KMS-11 (cell line): Measurements from ENCODE around the gene SMIM5.

Experiments used
- H2AFZ ChIP-seq: fragments of 200-600 bp; sonication (generic); 2 replicates; pipeline ENCODE4 v1.6.1; 2016; ENCODE audit warnings: antibody characterized with exemption, mixed run types, low read depth
- H3K27ac ChIP-seq: fragments of 200-600 bp; sonication (generic); 2 replicates; pipeline ENCODE4 v1.6.1; 2016; ENCODE audit warnings: mild to moderate bottlenecking, mixed run types
- H3K27me3 ChIP-seq: fragments of 200-600 bp; sonication (generic); 2 replicates; pipeline ENCODE4 v1.6.1; 2017; ENCODE audit warnings: mild to moderate bottlenecking, low read depth, mixed run types, moderate library complexity; ENCODE audit not compliant: insufficient read depth
- H3K36me3 ChIP-seq: fragments of 200-600 bp; sonication (generic); 2 replicates; pipeline ENCODE4 v1.6.1; 2017; ENCODE audit warnings: mild to moderate bottlenecking, mixed run types; ENCODE audit not compliant: insufficient read depth
- H3K4me1 ChIP-seq: fragments of 200-600 bp; sonication (generic); 2 replicates; pipeline ENCODE4 v1.6.1; 2016; ENCODE audit warnings: mild to moderate bottlenecking, low read depth, mixed run types; ENCODE audit not compliant: poor library complexity, severe bottlenecking
- H3K4me2 ChIP-seq: fragments of 200-600 bp; sonication (generic); 2 replicates; pipeline ENCODE4 v1.7.0; 2016; ENCODE audit warnings: mild to moderate bottlenecking, mixed run types
- H3K4me3 ChIP-seq: fragments of 200-600 bp; sonication (generic); IDR thresholded peaks from 2 replicates; pipeline ENCODE4 v1.6.1; 2017; ENCODE audit warnings: low read depth, low read length, mixed read lengths; ENCODE audit not compliant: insufficient read depth
- H3K79me2 ChIP-seq: fragments of 200-600 bp; sonication (generic); 2 replicates; pipeline ENCODE4 v1.6.1; 2016; ENCODE audit warnings: low read depth, mixed run types; ENCODE audit not compliant: insufficient read depth
- H3K9ac ChIP-seq: fragments of 200-600 bp; sonication (generic); 2 replicates; pipeline ENCODE4 v1.6.1; 2016; ENCODE audit warnings: mild to moderate bottlenecking, mixed run types
- H4K20me1 ChIP-seq: fragments of 200-600 bp; sonication (generic); 2 replicates; pipeline ENCODE4 v1.6.1; 2016; ENCODE audit warnings: mild to moderate bottlenecking, mixed run types; ENCODE audit not compliant: insufficient read depth
- TF ChIP-seq, protein P1 (sequence below): fragments of 200-600 bp; sonication (generic); conservative IDR thresholded peaks from 2 replicates; pipeline ENCODE4 v1.6.1; 2017; ENCODE audit warnings: low read depth, mild to moderate bottlenecking, antibody characterized with exemption, low read length, moderate library complexity, mixed read lengths

Gene SMIM5

DNA sequence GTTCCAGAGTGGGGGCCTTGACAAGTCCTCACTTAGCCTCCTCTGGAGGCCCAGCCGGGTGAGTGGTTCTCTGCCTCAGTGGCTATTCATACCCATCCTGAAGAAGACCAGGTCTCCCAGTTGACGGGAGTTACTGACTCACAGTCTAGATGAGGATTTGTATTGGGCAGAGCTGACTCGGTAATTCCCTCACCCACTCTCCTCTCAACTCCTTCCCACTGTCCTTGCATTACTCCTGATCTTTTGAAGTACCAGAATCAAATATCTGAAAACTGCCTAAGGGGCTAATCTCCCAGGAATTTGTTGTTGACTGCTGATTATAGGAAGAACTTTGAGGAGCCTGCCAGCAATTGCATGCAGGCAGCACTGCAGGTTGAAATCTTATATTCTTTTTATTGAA, 48.1 kb downstream of the SMIM5 start:
- no peak overlapping the region for H3K9ac ChIP-seq
- TF ChIP-seq, protein P1, sequence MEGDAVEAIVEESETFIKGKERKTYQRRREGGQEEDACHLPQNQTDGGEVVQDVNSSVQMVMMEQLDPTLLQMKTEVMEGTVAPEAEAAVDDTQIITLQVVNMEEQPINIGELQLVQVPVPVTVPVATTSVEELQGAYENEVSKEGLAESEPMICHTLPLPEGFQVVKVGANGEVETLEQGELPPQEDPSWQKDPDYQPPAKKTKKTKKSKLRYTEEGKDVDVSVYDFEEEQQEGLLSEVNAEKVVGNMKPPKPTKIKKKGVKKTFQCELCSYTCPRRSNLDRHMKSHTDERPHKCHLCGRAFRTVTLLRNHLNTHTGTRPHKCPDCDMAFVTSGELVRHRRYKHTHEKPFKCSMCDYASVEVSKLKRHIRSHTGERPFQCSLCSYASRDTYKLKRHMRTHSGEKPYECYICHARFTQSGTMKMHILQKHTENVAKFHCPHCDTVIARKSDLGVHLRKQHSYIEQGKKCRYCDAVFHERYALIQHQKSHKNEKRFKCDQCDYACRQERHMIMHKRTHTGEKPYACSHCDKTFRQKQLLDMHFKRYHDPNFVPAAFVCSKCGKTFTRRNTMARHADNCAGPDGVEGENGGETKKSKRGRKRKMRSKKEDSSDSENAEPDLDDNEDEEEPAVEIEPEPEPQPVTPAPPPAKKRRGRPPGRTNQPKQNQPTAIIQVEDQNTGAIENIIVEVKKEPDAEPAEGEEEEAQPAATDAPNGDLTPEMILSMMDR = no peak
- no peaks in the 10 kb centered on the region for H3K4me1 ChIP-seq
- H2AFZ ChIP-seq = no peak overlapping the region
- H3K27ac ChIP-seq = no peak overlapping the region
- no peaks in the 10 kb centered on the region for H3K27me3 ChIP-seq
- H4K20me1 ChIP-seq = no peaks in the 10 kb centered on the region
- H3K79me2 ChIP-seq = peaks cover 39% of the 10 kb centered on the region; the same call in 1 of the 2 replicates
- no peak overlapping the region for H3K4me3 ChIP-seq
- no peaks in the 10 kb centered on the region; the same call in 1 of the 2 replicates for H3K36me3 ChIP-seq
- H3K4me2 ChIP-seq = no peak overlapping the region

DNA sequence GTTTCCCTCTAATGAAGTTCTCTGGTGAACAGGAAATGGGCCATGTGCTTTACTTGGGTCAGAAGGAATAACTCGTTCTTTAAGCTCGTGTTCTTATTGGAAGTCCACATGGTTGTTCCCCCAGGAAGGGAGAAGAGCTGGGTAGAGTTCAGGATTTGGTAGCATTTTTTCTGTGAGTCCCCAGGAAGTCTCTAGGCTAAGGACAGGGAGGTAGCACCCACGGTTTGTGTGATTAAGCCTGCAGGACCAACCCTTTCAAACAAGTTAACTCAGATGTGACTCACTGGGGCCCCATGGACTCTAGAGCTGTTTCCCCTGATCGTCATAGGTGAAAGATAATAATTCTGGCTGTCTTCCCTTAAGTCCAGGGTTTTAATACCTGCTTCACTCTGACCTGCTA, 50.3 kb downstream of the SMIM5 start:
- H4K20me1 ChIP-seq = peaks cover 12% of the 10 kb centered on the region; the same call in 1 of the 2 replicates
- H3K27me3 ChIP-seq = no peaks in the 10 kb centered on the region
- no peak overlapping the region for H3K27ac ChIP-seq
- H3K36me3 ChIP-seq = no peaks in the 10 kb centered on the region
- H3K4me1 ChIP-seq = no peaks in the 10 kb centered on the region
- H3K79me2 ChIP-seq = peaks cover 45% of the 10 kb centered on the region; the same call in 1 of the 2 replicates
- no peak overlapping the region for H2AFZ ChIP-seq
- H3K4me2 ChIP-seq = no peak overlapping the region
- no peak overlapping the region for H3K4me3 ChIP-seq
- H3K9ac ChIP-seq = no peak overlapping the region
- TF ChIP-seq, protein P1 = no peak

- Histone ChIP-seq H3K4me2 (no peak overlapping the region), H3K36me3 (no peaks in the 10 kb centered on the region), H2AFZ (no peak overlapping the region), H4K20me1 (peaks cover 13% of the 10 kb centered on the region; the same call in 1 of the 2 replicates), H3K27me3 (no peaks in the 10 kb centered on the region), H3K4me3 (no peak overlapping the region), H3K79me2 (peaks cover 45% of the 10 kb centered on the region; the same call in 1 of the 2 replicates), H3K4me1 (no peaks in the 10 kb centered on the region), H3K9ac (no peak overlapping the region), H3K27ac (no peak overlapping the region)
- TF ChIP-seq, protein P1 = no peak
These were observed 51.0 kb downstream of the SMIM5 start for GRCh38 chr17:75684249-75684648.

- H3K27me3 ChIP-seq = no peaks in the 10 kb centered on the region
- no peak overlapping the region for H2AFZ ChIP-seq
- no peaks in the 10 kb centered on the region for H3K4me1 ChIP-seq
- H4K20me1 ChIP-seq = peaks cover 13% of the 10 kb centered on the region; the same call in 1 of the 2 replicates
- no peak overlapping the region for H3K4me2 ChIP-seq
- H3K9ac ChIP-seq = no peak overlapping the region
- TF ChIP-seq, protein P1 = no peak
- no peaks in the 10 kb centered on the region for H3K36me3 ChIP-seq
- no peak overlapping the region for H3K4me3 ChIP-seq
- H3K27ac ChIP-seq = no peak overlapping the region
- peaks cover 45% of the 10 kb centered on the region; the same call in 1 of the 2 replicates for H3K79me2 ChIP-seq
These were observed 51.7 kb downstream of the SMIM5 start for GRCh38 chr17:75684924-75685323.
